HG03066 (cell line): ENCODE results near the gene HSH2D.
"Not testable (repeated sequence)": the region's sequence is repeated elsewhere in the genome, so short reads cannot be mapped to it uniquely, and the experiment has no call there.

Experiments
- ATAC-seq: cut with Tn5 transposase; IDR thresholded peaks from one replicate; pipeline ENCODE4 v1.9.1; 2021; ENCODE audit warnings: low read depth; ENCODE audit not compliant: unreplicated experiment

Gene HSH2D, protein sequence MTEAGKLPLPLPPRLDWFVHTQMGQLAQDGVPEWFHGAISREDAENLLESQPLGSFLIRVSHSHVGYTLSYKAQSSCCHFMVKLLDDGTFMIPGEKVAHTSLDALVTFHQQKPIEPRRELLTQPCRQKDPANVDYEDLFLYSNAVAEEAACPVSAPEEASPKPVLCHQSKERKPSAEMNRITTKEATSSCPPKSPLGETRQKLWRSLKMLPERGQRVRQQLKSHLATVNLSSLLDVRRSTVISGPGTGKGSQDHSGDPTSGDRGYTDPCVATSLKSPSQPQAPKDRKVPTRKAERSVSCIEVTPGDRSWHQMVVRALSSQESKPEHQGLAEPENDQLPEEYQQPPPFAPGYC

DNA sequence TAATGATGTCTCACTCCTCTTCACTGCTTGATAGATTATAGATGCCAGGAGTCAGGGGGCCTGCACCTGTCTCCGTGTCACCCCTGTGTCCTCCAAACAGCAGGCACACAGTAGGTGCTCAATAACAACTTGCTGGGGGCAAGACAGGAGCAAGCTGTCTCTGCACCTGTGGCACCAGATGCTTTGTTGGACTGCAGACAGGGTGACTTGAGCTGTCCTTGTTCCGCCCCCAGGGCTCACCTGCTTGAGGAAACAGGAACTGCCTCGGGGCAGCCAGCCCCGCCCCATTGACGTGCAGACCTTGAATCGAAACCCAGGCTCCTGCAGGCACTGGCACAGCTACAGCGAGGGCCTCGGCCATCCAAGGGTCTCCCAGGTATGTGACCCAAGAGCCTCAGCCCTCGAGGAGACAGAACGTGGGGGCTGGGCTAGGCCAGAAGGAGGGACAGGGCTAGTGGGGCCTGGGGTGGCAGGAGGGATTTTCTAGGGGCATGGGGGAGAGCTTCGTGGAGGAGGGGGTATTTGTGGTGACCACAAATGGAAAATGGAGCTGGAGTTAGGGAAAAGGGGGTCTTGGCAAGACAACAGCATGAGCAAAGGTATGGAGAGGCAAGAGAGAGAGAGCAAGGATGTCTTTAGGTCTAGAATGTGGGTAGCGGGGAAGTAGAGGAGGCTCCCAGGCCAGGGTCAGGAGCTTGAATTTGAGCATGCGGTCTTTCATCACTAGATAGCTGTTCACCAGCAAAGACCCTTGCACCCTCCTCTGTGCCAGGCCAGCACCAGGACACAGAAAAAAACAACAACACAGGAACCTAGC, at the start of gene HSH2D:
TSS of gene HSH2D (plus strand) at position 287 of the 817 bp plus-strand sequence. CDS start 5,066 bp downstream, outside the sequence.
- peak; percentile 70 for ATAC-seq

DNA sequence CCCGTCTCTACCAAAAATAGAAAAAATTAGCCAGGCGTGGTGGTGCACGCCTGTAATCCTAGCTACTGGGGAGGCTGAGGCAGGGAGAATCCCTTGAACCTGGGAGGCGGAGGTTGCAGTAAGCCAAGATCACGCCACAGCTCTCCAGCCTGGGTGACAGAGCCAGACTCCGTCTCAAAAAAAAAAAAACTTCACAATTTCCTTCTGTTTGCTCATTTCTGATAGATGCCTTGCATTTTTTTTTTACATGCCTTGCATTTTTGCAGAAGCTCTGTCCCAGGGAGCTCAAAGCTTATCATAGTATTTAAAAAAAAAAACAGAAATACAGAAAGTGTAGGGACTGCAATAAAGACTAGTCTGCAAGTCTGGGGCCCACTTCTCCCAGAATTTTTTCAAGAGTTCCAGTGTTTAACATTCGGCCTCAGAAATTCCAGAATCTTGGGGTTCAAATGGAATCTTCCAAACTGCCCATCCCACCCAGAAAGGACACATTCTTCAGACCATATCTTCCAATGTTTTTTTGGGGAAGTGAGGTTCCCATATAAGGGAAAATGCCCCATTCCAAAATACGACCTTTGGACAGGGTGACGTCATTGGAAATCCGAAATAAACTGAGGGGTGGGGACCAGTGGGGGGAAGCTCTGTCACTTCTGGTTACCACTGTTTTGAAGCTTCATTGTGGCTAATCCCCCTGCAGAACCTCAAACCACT, 49.0 kb upstream of the HSH2D start:
- no peak for ATAC-seq

DNA sequence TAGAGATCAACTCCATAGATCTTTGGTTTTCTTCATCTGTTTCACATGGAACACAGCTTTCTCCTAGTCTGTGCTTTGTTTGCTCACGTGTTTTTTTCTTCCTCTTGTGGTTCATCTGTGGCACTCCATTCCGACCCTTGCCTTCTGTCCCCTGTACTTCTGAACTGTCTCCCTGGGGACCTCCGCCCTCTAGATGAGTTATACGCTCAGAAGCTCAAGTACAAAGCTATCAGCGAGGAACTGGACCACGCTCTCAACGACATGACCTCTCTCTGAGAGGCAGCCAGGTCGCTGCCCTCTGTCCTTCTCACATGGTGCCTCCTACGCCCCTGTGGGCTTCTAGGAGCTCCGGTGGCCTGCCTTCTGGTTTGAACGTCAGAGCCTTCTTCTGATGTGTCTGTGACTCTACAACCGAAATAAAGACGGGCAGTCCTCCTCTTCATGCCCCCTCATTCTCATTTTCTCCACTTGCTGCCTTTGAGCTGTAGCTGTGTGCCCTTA, 48.4 kb upstream of the HSH2D start:
- ATAC-seq, result no peak

DNA sequence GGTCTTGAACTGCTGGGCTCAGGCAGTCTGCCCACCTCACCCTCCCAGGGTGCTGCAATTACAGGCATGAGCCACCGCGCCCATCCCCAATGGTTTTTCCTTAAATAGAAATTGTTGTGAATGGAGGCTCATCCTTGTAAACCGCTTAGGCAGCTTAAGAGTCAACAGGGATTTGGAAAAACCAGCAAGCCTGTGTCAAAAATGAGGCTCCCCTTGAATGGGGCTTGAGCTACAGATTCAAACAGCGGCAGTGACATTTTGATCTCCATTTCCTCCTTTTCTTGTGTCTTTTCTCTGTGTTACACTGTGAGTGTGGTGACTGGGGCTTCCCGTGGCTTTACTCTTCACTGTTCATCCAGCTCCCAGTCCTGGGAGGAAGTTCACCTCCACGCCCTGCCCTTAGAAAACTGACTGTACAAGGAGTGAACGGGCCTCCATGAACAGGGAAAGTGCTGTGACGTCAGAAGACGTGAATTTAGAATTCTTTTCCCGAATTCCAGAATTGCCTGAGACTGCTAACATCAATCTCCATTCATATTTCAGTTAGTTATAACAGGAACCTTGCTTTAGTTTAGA, 47.1 kb upstream of the HSH2D start:
- no peak for ATAC-seq

DNA sequence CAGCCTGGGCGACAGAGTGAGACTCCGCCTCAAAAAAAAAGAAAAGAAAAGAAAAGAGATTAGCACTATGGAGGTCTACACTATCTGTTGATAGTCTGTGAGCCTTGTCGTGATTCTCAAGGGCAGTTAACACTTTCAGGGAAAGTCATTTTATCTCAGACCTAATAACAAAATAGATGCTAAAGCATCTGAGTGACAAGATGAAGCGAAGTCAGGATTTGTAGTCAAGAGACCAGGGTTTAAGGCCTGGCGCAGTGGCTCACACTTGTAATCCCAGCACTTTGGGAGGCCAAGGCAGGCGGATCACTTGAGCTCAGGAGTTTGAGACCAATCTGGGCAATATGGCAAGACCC, 45.1 kb upstream of the HSH2D start:
- ATAC-seq, result no peak

DNA sequence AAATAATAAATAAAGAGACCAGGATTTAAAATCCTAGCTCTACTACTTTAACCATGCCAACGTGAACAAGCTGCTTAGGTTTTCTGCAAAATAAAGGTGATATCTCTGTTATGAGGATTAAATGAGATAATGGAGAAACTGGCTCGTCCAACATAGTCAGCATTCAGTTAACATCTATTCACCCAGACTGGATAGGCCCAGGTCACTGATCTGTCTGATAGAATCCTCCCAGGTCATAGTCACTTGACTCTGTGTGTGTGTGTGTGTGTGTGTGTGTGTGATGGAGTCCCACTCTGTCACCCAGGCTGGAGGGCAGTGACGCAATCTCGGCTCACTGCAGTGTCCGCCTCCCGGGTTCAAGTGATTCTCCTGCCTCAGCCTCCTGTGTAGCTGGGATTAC, 44.7 kb upstream of the HSH2D start:
- ATAC-seq, result no peak

DNA sequence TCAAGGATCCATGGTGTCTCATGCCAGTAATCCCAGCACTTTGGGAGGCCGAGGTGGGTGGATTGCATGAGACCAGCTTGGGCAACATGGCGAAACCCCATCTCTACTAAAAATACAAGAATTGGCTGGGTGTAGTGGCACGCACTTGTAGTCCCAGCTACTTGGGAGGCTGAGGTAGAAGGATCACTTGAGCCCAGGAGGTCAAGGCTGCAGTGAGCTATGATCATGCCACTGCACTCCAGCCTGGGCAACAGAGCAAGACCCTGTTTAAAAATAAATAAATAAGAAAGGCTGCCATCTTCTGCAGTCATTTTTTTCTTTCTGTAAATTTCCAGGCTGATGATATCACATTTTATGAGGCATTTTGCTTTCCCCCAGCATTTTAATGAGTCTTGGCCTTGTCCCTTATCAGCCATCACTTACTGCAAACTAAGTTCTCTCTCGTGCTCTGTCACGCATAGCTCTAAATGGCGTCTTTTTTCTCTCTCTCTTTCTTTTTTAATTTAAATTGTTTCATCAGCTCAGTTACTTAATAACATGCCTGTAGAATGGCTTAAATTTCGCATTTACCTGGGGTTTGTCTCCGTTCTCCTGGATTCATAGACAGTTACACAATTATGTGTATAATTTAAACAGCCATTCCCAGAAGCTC, 44.0 kb upstream of the HSH2D start:
- ATAC-seq, result not testable (repeated sequence)

DNA sequence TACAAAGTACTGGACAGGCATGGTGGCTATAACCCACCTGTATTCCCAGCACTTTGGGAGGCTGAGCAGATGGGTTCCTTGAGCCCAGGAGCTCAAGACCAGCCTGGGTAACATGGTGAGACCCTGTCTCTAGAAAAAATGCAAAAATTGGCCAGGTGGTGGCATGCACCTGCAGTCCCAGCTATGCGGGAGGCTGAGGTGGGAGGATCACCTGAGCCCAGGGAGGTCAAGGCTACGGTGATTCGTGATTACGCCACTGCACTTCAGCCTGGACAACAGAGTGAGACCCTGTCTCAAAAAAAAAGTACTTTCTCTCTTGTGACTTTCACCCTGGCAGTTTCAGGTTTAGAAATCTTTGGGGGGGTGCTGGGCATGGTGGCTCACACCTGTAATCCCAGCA, 43.0 kb upstream of the HSH2D start:
- no peak for ATAC-seq

DNA sequence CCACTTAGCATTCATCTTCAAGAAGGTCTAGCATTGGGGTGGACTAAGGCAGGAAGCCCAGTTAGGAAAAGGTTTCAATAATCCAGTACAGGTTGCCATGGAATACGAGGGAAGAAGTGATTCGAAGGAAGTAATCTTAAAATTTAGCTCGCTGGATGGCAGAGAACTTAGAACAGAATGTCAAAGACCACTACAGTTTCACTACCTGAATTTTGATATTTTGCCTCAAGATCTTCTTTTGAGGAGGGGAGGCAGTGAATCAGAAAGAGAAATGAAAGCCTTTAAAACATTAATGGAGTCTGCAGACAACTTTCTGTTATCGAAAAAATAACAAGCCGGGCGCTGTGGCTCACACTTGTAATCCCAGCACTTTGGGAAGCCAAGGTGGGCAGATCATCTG, 38.8 kb upstream of the HSH2D start:
- ATAC-seq, result no peak

DNA sequence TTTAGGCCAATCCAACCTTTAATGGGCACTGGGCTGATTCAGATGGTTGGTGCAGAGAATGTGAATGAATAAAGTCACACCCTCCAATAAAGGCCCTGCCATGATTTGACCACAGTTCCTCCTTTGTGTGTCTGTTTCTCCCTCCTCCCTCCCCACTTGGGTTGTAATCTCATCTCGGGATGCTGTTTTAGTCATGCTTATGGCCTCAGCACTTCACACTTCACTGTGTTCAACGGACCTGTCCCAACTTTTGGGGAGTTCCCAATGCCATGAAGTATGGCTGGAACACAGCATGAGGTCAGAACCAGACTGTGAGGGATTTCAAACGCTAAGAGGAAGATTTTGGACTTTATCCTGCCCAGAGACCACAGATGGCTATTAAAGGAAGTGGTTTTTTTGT, 37.4 kb upstream of the HSH2D start:
- no peak for ATAC-seq

DNA sequence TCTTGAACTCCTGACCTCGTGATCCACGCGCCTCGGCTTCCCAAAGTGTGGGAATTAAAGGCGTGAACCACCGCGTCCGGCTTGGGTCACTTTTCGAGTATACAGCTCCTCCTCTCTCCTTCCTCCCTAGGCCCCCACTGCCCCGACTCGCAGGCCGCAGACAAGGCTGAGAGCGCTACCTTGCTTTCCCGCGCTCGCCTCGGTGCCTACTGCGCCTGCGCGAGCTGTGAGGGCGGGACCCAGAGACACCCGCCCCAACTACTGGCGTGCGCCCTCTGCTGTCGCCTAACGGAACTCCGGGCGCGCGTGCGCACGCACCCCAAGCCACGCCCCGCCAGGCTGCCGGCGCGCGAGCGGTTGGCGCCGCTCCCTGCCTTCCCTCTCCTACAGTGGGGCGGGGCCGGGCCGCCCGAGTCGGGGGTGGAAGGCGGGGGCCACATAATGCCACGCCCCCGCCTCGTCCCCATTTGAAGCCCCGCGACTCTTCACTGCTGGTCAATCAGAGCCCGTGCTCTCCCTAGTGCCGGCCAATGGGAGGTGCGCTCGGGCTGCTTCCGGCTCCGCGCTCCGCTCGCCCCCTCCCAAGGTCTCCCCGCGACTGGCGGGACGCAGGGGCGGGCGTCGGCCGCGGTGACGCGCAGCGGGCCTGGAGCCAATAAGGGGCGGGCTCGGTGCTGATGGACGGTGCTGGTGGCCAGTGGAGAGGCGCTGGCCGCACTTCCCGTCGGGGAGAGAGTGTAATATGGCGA, 32.2 kb upstream of the HSH2D start, which contains the start of gene RAB8A:
TSS of gene RAB8A (plus strand) at position 730 of the 749 bp plus-strand sequence. CDS start at position 743, 13 bp downstream.
- peak; percentile 81 for ATAC-seq

DNA sequence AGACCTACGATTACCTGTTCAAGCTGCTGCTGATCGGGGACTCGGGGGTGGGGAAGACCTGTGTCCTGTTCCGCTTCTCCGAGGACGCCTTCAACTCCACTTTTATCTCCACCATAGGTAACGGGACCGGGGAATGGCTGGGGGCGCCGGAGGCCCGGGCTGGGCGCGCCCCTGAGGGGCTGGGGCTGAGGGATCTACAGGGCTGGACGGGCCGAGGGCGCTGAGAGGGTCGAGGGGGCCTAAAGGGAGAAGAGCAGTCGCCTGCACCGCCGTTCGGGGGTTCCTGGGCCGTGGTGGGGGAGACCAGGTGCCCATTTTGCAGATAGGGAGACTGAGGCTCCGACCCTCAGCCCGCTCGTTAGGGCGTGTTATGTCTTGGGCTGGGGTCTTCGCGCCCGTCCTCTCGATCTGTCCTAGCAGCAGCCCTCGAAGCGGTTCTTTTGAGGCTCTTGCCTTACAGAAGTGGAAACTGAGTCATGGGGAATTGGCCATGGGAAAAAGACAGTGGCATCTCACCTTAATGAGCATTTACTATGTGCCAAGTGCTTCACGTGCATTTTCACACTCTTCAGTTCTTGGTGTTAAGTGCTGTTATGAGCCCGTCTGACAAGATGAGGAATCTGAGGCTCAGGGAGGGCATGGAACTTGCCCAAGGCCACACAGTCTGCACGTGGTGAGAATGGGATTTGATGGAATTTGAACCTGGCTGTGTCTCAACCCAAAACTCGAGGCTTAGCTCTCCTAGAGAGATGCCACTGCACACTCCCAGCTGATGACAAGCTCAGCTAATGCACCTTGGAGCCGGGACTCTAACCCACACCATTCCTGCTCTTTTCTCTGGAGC, 31.4 kb upstream of the HSH2D start:
- no peak for ATAC-seq

DNA sequence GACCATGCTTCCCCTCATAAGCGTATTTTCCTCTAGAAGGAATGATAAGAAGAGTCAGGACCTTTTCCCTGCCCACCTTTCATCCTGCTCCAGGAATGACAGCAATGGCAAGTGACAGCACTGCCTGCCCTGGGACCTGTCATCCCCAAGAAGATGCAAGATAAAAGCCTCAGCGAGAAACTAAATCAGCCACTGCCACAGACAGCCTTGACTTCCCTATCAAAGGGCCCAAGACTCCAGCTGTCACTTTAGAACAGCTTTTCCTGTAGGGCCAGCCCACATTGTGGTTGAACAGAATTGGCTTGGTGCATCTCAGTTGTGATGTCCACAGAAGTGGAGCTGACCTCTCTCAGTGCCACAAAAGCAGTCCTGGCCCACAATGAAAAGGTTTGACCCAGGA, 30.7 kb upstream of the HSH2D start:
- ATAC-seq, result no peak

DNA sequence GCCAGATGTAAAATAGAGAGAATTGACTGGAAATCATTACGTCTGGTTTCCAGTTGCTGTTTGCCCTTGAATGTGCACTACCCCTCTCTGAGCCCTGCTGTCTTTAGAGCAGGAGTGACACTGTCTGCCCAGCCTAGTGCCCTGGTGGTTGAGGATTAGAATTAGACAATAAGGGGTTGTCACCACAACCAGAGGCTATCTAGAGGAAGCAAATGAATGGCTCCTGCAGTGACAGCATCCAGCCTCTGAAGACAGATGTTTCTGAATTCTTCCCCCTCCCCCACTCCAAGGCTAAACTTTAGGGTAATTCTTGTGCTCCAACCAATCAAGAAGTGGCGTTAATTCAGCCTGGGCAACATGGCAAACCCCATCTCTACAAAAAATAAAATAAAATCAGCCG, 29.8 kb upstream of the HSH2D start:
- ATAC-seq, result no peak

DNA sequence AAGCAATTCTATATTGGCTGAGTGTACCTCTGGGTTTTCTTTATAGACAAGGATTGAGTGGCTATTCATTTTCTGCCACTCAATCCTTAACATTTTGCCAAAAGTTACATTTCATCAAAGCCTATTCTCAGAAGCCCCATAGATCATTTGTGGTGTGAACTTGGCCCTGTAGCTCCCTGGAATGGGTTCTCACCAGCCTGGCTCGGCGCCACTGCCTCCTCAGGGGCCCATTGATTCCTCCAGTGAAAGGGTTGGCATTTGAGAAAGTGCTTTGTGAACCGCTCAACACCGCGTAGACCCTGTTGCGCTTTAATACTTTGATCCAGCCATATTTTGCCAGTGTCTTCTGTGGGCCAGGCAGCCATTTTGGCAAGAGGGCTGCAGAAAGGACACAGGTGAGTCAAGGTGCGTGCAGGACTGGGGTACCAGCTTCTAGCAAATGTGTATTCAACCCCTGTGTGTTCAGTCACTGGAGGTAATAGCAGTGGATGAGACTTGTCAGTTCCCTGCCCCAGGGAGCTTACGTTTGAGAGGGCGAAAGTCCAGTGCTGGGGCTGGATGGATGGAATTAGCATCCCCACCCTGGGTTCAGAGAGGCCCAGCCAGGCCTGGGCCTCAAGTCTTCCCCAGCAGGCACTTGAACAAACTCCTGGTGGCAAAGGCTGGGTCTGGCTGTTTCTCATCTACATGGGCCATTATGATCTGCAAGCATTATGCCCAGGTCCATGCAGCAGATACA, 28.0 kb upstream of the HSH2D start:
- ATAC-seq, result no peak

DNA sequence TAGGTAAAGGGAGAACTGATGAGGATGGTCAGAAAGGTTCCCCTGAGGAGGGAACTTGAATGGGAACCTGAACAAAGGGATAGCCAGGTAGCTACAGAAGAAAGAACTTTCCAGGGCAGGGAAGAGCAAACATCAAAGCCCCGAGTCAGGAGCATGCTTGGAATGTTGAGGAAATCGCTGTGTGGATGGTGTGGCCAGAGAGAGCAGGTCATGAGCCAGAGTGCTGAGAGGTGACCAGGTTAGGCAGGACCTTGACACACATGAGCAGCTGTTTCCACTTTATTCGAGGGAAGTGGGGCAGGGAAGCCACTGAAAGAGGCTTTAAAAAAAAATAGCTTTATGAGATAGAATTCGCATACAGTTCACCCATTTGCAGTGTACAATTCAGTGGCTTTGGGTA, 27.4 kb upstream of the HSH2D start:
- ATAC-seq, result no peak

DNA sequence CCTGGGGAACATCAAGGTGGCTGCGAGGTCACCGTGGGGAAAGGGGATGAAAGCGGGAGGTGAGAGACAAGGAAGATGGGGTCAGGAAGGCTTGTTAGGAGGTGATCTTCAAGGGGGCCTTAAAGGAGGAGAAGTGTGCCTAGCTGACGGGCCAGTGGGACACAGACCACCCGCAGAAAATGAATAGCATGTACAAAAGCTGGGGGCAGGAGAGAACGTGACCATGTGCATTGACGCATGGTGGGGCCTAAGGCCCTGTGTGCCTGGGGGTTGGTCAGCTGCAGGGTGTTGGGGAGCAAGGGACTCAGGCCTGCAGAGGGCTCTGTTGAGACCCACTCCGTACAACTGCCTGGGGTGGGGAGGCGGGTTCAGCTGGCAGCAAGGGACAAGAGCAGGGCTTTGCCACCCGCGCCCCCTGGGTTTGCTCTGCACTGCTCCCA, 25.9 kb upstream of the HSH2D start:
- no peak for ATAC-seq

DNA sequence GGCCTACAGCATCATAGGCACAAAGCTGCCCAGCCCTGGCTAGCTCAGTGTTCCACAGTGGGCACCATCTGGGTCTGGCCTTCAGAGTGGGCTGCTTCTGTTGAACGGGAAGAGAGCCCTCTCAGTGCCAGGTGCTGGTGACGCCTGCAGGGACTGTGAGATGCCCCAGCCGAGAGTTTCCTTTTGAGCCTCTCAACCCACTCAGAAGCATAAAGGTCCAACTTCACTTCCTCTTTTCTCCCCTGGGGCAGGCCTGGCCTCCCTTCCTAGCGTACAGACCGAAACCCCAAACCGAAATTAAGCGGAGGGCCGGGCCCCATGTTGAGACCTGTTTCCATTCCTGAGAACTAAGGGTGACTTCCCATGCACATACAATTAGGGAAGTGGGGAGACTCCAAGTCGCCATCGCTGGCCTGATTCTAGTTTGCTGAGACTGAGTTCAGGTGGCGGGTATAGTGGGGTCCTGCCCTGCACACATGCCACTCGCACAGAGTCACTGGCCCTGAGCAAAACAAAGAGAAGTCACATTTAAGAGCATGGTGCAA, 24.9 kb upstream of the HSH2D start:
- ATAC-seq, result peak; percentile 77
